Measurements from ENCODE around the gene ZNF740. TPM values are rescaled to one million over a fixed set of nuclear protein-coding genes. Genes with fewer than 3 reads are reported as not detected.

Gene ZNF740
- total RNA-seq, 1 experiment from 2014 or later = 41.2 TPM

- no peak overlapping the region for H3K4me3 Mint-ChIP-seq
- Histone ChIP-seq H3K79me2 (ENCODE audit: insufficient read depth, low read length) (no peaks in the 10 kb centered on the region), H4K8ac (replicated peaks; ENCODE audit: insufficient read length, low read depth, low read length) (no peak overlapping the region), H3T11ph (ENCODE audit: low read length) (no peak overlapping the region), H3K9ac (ENCODE audit: extremely low read depth, insufficient read length, low read length) (no peak overlapping the region), H2BK120ac (ENCODE audit: low read depth, low read length, poor library complexity, severe bottlenecking) (no peak overlapping the region), H2BK12ac (ENCODE audit: insufficient read length, low read depth, low read length) (no peak overlapping the region), H3K23me2 (ENCODE audit: insufficient read length, low read depth, low read length, poor library complexity, severe bottlenecking) (no peaks in the 10 kb centered on the region), H3K4me2 (ENCODE audit: insufficient read depth, insufficient read length, low read length) (no peak overlapping the region), H3K4me1 (ENCODE audit: insufficient read depth, low read length) (no peaks in the 10 kb centered on the region; the same call in 1 of the 2 replicates), H3K14ac (ENCODE audit: insufficient read depth, low read length) (no peak overlapping the region), H2BK20ac (ENCODE audit: low read depth, low read length, poor library complexity, severe bottlenecking) (no peak overlapping the region), H3K27ac (ENCODE audit: insufficient read length, low read depth, low read length) (no peak overlapping the region), H4K91ac (ENCODE audit: insufficient read length, low read depth, low read length) (no peak overlapping the region), H3K79me1 (ENCODE audit: insufficient read depth, low read depth, low read length, poor library complexity, severe bottlenecking) (no peaks in the 10 kb centered on the region), H2AK5ac (ENCODE audit: insufficient read length, low read length) (no peak overlapping the region), H3K27me3 (ENCODE audit: insufficient read depth, low read length) (no peaks in the 10 kb centered on the region; the same call in 1 of the 2 replicates), H3K23ac (ENCODE audit: insufficient read length, low read depth, low read length) (no peak overlapping the region), H3K4ac (ENCODE audit: low read depth, low read length) (no peak overlapping the region), H2AFZ (ENCODE audit: low read length) (no peak overlapping the region), H3K18ac (ENCODE audit: insufficient read length, low read depth, low read length) (no peak overlapping the region), H4K20me1 (ENCODE audit: control insufficient read depth, insufficient read depth, insufficient read length) (no peaks in the 10 kb centered on the region), H3K9me3 (ENCODE audit: control insufficient read depth, low read depth, low read length) (no peaks in the 10 kb centered on the region), H3K56ac (ENCODE audit: insufficient read length, low read depth, low read length) (no peak overlapping the region), H2BK15ac (ENCODE audit: low read depth, low read length) (no peak overlapping the region), H2BK5ac (ENCODE audit: insufficient read length, low read length) (no peak overlapping the region), H4K5ac (ENCODE audit: insufficient read length, low read depth, low read length) (no peak overlapping the region)
- H3K27me3 Mint-ChIP-seq (ENCODE audit: low read depth) = peaks cover 53% of the 10 kb centered on the region
- peaks cover 0 to 4% of the 10 kb centered on the region in 2 experiments; a peak in 2 of 4 replicates for H3K4me1 Mint-ChIP-seq
- no peaks in the 10 kb centered on the region for H3K9me3 Mint-ChIP-seq
- no peak overlapping the region for H3K27ac Mint-ChIP-seq
- DNase-seq = no peak
- no peak for TF ChIP-seq CTCF (conservative IDR thresholded peaks at IDR 0.05)
- no peaks in the 10 kb centered on the region for H3K36me3 Mint-ChIP-seq (ENCODE audit: insufficient read depth in 1 of 3, low read depth in 3 of 3)
Observed at GRCh38 chr12:53152390-53152789, 28.1 kb upstream of the ZNF740 start.
